CD14-positive monocyte (primary cell): ENCODE measurements around the gene HADHA. TPM values are rescaled to one million over a fixed set of nuclear protein-coding genes. Genes with fewer than 3 reads are reported as not detected.

Source experiments
- DNase-seq, 3 donors: peaks; one replicate each; pipeline ENCODE4 v3.0.0-alpha.2; 2011 to 2022
- H2AFZ ChIP-seq: 2 replicates; pipeline ENCODE4 v1.6.0; 2012; ENCODE audit warnings: mild to moderate bottlenecking, low read depth, low read length, inconsistent platforms; ENCODE audit not compliant: insufficient read depth, poor library complexity, severe bottlenecking
- H3K27ac ChIP-seq, 2 donors: 1 replicate in 1 of 2; 2 replicates in 1 of 2; pipeline ENCODE4 v1.5.1; 2012 to 2013; ENCODE audit warnings: low read length in 2 of 2, control low read depth in 1 of 2, inconsistent platforms in 1 of 2, low read depth in 1 of 2, mild to moderate bottlenecking in 1 of 2
- H3K27me3 ChIP-seq, 2 donors: one replicate each; pipeline versions ENCODE4 v1.6.0 to v1.6.1; 2011 to 2013; ENCODE audit warnings: low read length in 2 of 2; ENCODE audit not compliant: control insufficient read depth in 2 of 2, insufficient read depth in 2 of 2
- H3K36me3 ChIP-seq, 2 donors: replicated peaks in 1 of 2; 1 replicate in 1 of 2; 2 replicates in 1 of 2; pipeline versions ENCODE4 v1.5.1 to v1.6.1; 2012 to 2013; ENCODE audit warnings: low read length in 2 of 2, control low read depth in 1 of 2, inconsistent platforms in 1 of 2, mild to moderate bottlenecking in 1 of 2; ENCODE audit not compliant: insufficient read depth in 2 of 2, control insufficient read depth in 1 of 2
- H3K4me1 ChIP-seq, 2 donors: 1 replicate in 1 of 2; 2 replicates in 1 of 2; pipeline versions ENCODE4 v1.5.1 to v1.6.1; 2012 to 2013; ENCODE audit warnings: low read length in 2 of 2, control low read depth in 1 of 2, inconsistent platforms in 1 of 2, mild to moderate bottlenecking in 1 of 2, moderate library complexity in 1 of 2; ENCODE audit not compliant: insufficient read depth in 2 of 2, control insufficient read depth in 1 of 2
- H3K4me2 ChIP-seq: replicated peaks from 2 replicates; pipeline ENCODE3; 2012; ENCODE audit warnings: low read length, moderate library complexity, mild to moderate bottlenecking; ENCODE audit not compliant: poor library complexity, severe bottlenecking; ENCODE audit errors: extremely low read depth
- H3K4me3 ChIP-seq, 3 experiments: fragments of 200-600 bp in 1 of 3; sonication (generic) in 1 of 3; replicated peaks in 1 of 3; 1 replicate in 2 of 3; 2 replicates in 1 of 3; pipeline ENCODE4 v1.5.1; 2011 to 2013; ENCODE audit warnings: low read length in 3 of 3, mild to moderate bottlenecking in 3 of 3, control low read depth in 2 of 3, low read depth in 2 of 3, inconsistent platforms in 1 of 3, moderate library complexity in 1 of 3
- H3K79me2 ChIP-seq: 2 replicates; pipeline ENCODE4 v1.6.0; 2012; ENCODE audit warnings: mild to moderate bottlenecking, control low read depth, inconsistent platforms, low read length, moderate library complexity; ENCODE audit not compliant: insufficient read depth
- H3K9ac ChIP-seq: 2 replicates; pipeline ENCODE4 v1.6.0; 2017; ENCODE audit warnings: low read length, mild to moderate bottlenecking; ENCODE audit not compliant: insufficient read depth, poor library complexity, severe bottlenecking
- H3K9me3 ChIP-seq, 2 donors: replicated peaks in 1 of 2; 1 replicate in 1 of 2; 2 replicates in 1 of 2; pipeline versions ENCODE4 v1.5.1 to v1.6.1; 2012 to 2013; ENCODE audit warnings: low read length in 2 of 2, control low read depth in 1 of 2; ENCODE audit not compliant: control insufficient read depth in 1 of 2, insufficient read depth in 1 of 2
- H4K20me1 ChIP-seq: 2 replicates; pipeline ENCODE4 v1.6.0; 2012; ENCODE audit warnings: mild to moderate bottlenecking, low read length, control low read depth, moderate library complexity; ENCODE audit not compliant: insufficient read depth
- H3K27ac Mint-ChIP-seq, 7 donors: one replicate each; pipeline ENCODE4 v1.8.0; 2020; ENCODE audit warnings: mild to moderate bottlenecking in 7 of 7, mixed read lengths in 7 of 7, moderate library complexity in 6 of 7, inconsistent platforms in 2 of 7
- H3K27me3 Mint-ChIP-seq, 3 donors: one replicate each; pipeline ENCODE4 v1.8.0; 2021 to 2022; ENCODE audit warnings: low read depth in 3 of 3, mild to moderate bottlenecking in 3 of 3, mixed read lengths in 3 of 3, moderate library complexity in 3 of 3, inconsistent platforms in 1 of 3
- H3K36me3 Mint-ChIP-seq, 2 donors: one replicate each; pipeline ENCODE4 v1.8.0; 2020; ENCODE audit warnings: mixed read lengths in 2 of 2, inconsistent platforms in 1 of 2, mild to moderate bottlenecking in 1 of 2
- H3K4me1 Mint-ChIP-seq: one replicate; pipeline ENCODE4 v1.8.0; 2020; ENCODE audit warnings: mild to moderate bottlenecking, mixed read lengths
- H3K4me3 Mint-ChIP-seq, 2 donors: one replicate each; pipeline ENCODE4 v1.8.0; 2020; ENCODE audit warnings: mild to moderate bottlenecking in 2 of 2, mixed read lengths in 2 of 2, moderate library complexity in 1 of 2
- H3K9me3 Mint-ChIP-seq, 7 donors: one replicate each; pipeline ENCODE4 v1.8.0; 2020 to 2022; ENCODE audit warnings: mixed read lengths in 7 of 7, mild to moderate bottlenecking in 6 of 7, moderate library complexity in 6 of 7, inconsistent platforms in 2 of 7
- whole genome bisulfite sequencing: methylation state at CpG from one replicate; pipeline ENCODE4 v1.1.5; 2013; ENCODE audit warnings: missing lambda C conversion rate; ENCODE audit not compliant: insufficient coverage; 5-methylcytosine and 5-hydroxymethylcytosine counted together
- intact Hi-C, 2 donors: fragments of 100-400 bp; cut with micrococcal nuclease; formaldehyde crosslinking; loops; one replicate each; pipeline versions ENCODE4 v1.15.0 to v1.15.1; 2023
- polyA plus RNA-seq, 3 donors: library from polyadenylated mRNA; depleted of rRNA in 1 of 3; unstranded in 2 of 3; stranded (reverse) in 1 of 3; fragments of 300-500 nt in 2 of 3; fragments of >200 nt in 1 of 3; fragmentation: Illumina TruSeq in 2 of 3; gene quantifications; 1 replicate in 2 of 3; 2 replicates in 1 of 3; pipeline ENCODE4 v1.2.3, GENCODE V29; 2012 to 2021
- TF ChIP-seq, protein P1 (sequence below): fragments of 200-600 bp; IDR thresholded peaks from one replicate; pipeline ENCODE4 v1.8.0; 2022; ENCODE audit warnings: antibody characterized with exemption, mild to moderate bottlenecking

HADHA gene
- polyA plus RNA-seq, 3 donors, result 60.2 to 187 (median 155) TPM

DNA sequence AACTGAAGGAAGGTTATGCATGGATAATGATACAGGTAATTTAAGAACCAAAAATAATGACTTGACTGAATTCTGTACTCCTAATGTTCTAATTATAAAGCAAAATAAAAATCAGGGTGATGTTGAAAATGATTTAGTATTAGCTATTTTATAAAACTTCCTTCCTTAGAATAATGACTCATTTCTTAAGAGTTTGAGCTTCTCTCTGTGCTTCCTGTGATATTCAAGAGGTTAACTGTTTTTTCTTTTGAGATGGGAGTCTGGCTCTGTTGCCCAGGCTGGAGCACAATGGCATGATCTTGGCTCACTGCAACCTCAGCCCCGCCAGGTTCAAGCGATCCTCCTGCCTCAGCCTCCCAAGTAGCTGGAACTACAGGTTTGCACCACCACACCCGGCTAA, 14.8 kb downstream of the HADHA start:
- no peak overlapping the region for H3K4me3 ChIP-seq
- Mint-ChIP-seq H3K4me1 (no peaks in the 10 kb centered on the region), H3K9me3 (peaks cover 0 to 4% (median 0%) of the 10 kb centered on the region in 7 donors), H3K4me3 (no peak overlapping the region), H3K27ac (peak overlapping the region in 1 of 7 donors; percentile 22), H3K27me3 (no peaks in the 10 kb centered on the region), H3K36me3 (peaks cover 90 to 95% of the 10 kb centered on the region in 2 donors)
- peaks cover 6% of the 10 kb centered on the region for H3K79me2 ChIP-seq
- no peaks in the 10 kb centered on the region for H3K9me3 ChIP-seq
- H2AFZ ChIP-seq, result no peak overlapping the region
- H4K20me1 ChIP-seq, result peaks cover 25% of the 10 kb centered on the region
- no peak overlapping the region for H3K4me2 ChIP-seq
- H3K9ac ChIP-seq, result no peak overlapping the region
- H3K27me3 ChIP-seq, result no peaks in the 10 kb centered on the region
- no peak for DNase-seq
- WGBS, result 95% methylated on average over 3 of the region's 3 CpGs
- intact Hi-C loops, result no loop called here
- H3K36me3 ChIP-seq, result peaks cover 95 to 100% of the 10 kb centered on the region in 2 donors
- no peak overlapping the region for H3K27ac ChIP-seq
- no peaks in the 10 kb centered on the region for H3K4me1 ChIP-seq
- TF ChIP-seq, protein P1, sequence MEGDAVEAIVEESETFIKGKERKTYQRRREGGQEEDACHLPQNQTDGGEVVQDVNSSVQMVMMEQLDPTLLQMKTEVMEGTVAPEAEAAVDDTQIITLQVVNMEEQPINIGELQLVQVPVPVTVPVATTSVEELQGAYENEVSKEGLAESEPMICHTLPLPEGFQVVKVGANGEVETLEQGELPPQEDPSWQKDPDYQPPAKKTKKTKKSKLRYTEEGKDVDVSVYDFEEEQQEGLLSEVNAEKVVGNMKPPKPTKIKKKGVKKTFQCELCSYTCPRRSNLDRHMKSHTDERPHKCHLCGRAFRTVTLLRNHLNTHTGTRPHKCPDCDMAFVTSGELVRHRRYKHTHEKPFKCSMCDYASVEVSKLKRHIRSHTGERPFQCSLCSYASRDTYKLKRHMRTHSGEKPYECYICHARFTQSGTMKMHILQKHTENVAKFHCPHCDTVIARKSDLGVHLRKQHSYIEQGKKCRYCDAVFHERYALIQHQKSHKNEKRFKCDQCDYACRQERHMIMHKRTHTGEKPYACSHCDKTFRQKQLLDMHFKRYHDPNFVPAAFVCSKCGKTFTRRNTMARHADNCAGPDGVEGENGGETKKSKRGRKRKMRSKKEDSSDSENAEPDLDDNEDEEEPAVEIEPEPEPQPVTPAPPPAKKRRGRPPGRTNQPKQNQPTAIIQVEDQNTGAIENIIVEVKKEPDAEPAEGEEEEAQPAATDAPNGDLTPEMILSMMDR, result no peak

DNA sequence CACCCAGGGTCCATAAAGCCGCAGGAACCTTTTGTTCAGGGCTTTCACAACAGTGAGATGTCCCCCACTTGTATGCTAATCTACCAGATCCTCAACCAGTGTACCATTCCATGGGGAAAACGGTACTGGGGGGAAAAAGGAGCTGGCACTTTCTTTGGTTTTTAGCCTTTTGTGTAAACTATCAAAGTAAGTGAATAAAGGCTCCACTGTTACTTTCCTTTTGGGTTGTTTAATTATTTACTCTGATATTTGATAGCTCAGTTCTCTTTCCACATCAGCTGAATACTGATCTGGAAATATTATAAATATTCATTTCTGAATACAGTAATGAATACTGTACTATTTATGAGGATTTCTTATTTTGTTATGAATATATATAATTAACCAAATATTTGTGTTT, 20.3 kb downstream of the HADHA start:
- no peak overlapping the region for H2AFZ ChIP-seq
- H3K27me3 ChIP-seq, result no peaks in the 10 kb centered on the region
- H3K27ac Mint-ChIP-seq, result peak overlapping the region in 2 of 7 donors; percentile 38 to 78
- H3K4me3 Mint-ChIP-seq, result no peak overlapping the region
- TF ChIP-seq, protein P1, result no peak
- H3K36me3 ChIP-seq, result peaks cover 89 to 99% of the 10 kb centered on the region in 2 donors
- no CpG with 5 or more reads among the region's 2 CpGs for WGBS
- H3K4me1 ChIP-seq, result no peaks in the 10 kb centered on the region
- no peak for DNase-seq
- no peaks in the 10 kb centered on the region for H3K4me1 Mint-ChIP-seq
- peaks cover 50% of the 10 kb centered on the region for H4K20me1 ChIP-seq
- H3K4me3 ChIP-seq, result no peak overlapping the region
- peaks cover 0 to 4% (median 0%) of the 10 kb centered on the region in 7 donors for H3K9me3 Mint-ChIP-seq
- H3K36me3 Mint-ChIP-seq, result peaks cover 85 to 86% of the 10 kb centered on the region in 2 donors
- H3K79me2 ChIP-seq, result peaks cover 6% of the 10 kb centered on the region
- H3K9me3 ChIP-seq, result no peaks in the 10 kb centered on the region
- intact Hi-C loops, result no loop called here
- no peak overlapping the region for H3K4me2 ChIP-seq
- no peak overlapping the region for H3K9ac ChIP-seq
- H3K27me3 Mint-ChIP-seq, result no peaks in the 10 kb centered on the region
- H3K27ac ChIP-seq, result no peak overlapping the region
